ENCODE measurements around the gene ZNF33A.

DNA sequence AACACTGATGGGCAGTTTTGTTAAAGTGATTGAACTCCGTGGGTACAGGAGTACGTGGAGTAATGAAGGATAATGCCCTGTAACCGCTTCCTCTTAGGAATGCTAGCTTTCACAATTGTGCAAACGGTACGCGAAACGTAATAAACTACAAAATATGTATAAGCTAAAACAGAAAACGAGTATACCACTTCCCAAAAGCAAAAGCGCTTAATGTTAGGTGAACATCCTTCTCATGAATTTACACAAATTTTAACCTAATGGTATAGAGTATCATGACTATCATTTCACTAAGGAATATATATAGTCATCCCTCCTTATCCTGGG is 33.6 kb upstream of the ZNF33A start:
- TF ChIP-seq POLR2A (IDR thresholded peaks at IDR 0.05) (no peak), POLR2AphosphoS5 (IDR thresholded peaks at IDR 0.05) (no peak)
- TF ChIP-seq, protein P1, sequence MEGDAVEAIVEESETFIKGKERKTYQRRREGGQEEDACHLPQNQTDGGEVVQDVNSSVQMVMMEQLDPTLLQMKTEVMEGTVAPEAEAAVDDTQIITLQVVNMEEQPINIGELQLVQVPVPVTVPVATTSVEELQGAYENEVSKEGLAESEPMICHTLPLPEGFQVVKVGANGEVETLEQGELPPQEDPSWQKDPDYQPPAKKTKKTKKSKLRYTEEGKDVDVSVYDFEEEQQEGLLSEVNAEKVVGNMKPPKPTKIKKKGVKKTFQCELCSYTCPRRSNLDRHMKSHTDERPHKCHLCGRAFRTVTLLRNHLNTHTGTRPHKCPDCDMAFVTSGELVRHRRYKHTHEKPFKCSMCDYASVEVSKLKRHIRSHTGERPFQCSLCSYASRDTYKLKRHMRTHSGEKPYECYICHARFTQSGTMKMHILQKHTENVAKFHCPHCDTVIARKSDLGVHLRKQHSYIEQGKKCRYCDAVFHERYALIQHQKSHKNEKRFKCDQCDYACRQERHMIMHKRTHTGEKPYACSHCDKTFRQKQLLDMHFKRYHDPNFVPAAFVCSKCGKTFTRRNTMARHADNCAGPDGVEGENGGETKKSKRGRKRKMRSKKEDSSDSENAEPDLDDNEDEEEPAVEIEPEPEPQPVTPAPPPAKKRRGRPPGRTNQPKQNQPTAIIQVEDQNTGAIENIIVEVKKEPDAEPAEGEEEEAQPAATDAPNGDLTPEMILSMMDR (IDR thresholded peaks at IDR 0.05) = no peak

All from stomach (tissue), 4 donors.